Diencephalon (tissue), 1 donor: Measurements from ENCODE around the gene WDR88. TPM values are rescaled to one million over a fixed set of nuclear protein-coding genes. Genes with fewer than 3 reads are reported as not detected.

Experiments used
- total RNA-seq: library from RNA; depleted of rRNA; stranded (reverse); fragments of >200 nt; gene quantifications from one replicate; pipeline ENCODE4 v1.2.3, GENCODE V29; 2014

WDR88 gene
- total RNA-seq = not detected

GRCh38 chr19:33132021-33132420 is at the start of gene WDR88:
Gene WDR88, plus strand, starts transcription at chr19:33132114. Its CDS starts 56 bp downstream, at chr19:33132170.

GRCh38 chr19:33193865-33194362 is 62.0 kb downstream of the WDR88 start, which contains the start of gene LRP3:
Gene LRP3, plus strand, starts transcription at chr19:33194330. Its CDS starts 456 bp downstream, at chr19:33194786.

Other genes with a start within 250 kb of the WDR88 start
- gene CEP89, start 160.2 kb upstream of the WDR88 start, total RNA-seq = 26.8 TPM
- 1.4 TPM for gene FAAP24, start 159.9 kb upstream of the WDR88 start, total RNA-seq
- 5.1 TPM for gene RHPN2, start 67.2 kb upstream of the WDR88 start, total RNA-seq
- 16.1 TPM for gene GPATCH1, start 50.9 kb upstream of the WDR88 start, total RNA-seq
- 71.3 TPM for gene LRP3, start 62.2 kb downstream of the WDR88 start, total RNA-seq
- 5.5 TPM for gene SLC7A10, start 93.7 kb downstream of the WDR88 start, total RNA-seq
- gene CEBPA, start 170.4 kb downstream of the WDR88 start, total RNA-seq = 4.8 TPM
- gene CEBPG, start 241.6 kb downstream of the WDR88 start, total RNA-seq = 44.5 TPM